NCI-H2081 treated with DMSO at 0.1 percent for 48 hours (cell line): ENCODE data around the gene CAP2.
"Not testable (repeated sequence)": the region's sequence is repeated elsewhere in the genome, so short reads cannot be mapped to it uniquely, and the experiment has no call there.

Experiments used
- DNase-seq: peaks from one replicate; lab custom pipeline; 2025; lab: John Stamatoyannopoulos, UW

The CAP2 gene

GRCh38 chr6:17583811-17584210, 190.4 kb downstream of the CAP2 start:
- no peak for DNase-seq

- peak; percentile 65 for DNase-seq
Observed at GRCh38 chr6:17584241-17584803, 190.9 kb downstream of the CAP2 start.

DNA sequence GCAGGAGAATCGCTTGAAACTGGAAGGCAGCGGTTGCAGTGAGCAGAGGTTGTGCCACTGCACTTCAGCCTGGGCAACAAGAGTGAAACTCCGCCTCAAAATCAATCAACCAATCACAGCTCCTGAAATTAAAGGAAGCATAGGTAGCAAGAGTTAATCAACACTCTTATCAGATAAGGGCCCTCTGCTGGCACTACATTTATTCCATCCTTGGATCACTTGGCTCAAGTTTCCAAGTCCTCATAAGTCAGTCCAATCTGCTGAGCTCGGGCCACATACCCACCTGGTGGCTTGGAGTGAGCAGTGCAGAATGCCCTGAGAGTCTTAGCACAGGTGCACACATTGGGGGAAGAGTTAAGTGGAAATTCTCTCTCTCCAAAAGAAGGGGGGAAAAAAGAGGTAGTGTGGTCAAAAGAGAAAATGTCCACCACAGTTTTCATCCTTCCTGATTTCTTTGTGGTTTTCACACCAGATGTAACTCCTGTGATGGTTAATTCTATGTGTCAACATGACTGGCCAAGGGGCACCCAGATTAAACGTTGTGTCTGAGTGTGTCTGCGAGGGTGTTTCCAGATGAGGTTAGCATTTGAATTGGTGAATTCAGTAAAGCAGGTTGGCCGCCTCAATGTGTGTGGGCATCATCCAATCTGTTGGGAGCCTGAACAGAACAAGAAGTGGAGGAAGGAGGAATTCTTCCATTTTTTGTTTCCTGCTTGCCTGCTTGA, 192.5 kb downstream of the CAP2 start:
- no peak for DNase-seq

DNA sequence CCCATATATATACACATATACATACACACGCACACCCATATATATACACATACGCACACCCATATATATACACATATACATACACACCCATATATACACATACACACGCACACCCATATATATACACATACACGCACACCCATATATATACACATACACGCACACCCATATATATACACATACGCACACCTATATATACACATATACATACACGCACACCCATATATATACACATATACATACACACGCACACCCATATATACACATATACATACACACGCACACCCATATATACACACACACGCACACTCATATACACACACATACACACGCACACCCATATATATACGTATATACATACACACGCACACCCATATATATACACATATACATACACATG, 193.2 kb downstream of the CAP2 start:
- not testable (repeated sequence) for DNase-seq

DNA sequence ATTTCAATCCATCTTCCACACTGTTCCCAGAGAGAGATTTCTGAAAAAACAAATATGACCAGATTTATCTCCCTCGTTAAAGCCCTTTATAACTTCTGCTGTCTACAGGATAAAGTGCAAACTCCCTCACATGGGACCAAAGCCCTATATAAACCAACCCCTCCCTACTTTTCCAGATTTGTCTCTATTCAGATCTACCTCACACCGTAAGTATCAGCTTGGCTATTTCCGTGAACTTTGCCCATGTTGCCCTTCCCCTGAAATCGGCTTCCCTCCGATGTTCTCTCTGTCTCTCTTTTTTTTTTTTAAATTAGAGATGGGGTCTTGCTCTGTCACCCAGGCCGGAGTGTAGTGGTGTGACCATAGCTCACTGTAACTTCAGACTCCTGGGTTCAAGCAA, 194.6 kb downstream of the CAP2 start:
- DNase-seq, result no peak

DNA sequence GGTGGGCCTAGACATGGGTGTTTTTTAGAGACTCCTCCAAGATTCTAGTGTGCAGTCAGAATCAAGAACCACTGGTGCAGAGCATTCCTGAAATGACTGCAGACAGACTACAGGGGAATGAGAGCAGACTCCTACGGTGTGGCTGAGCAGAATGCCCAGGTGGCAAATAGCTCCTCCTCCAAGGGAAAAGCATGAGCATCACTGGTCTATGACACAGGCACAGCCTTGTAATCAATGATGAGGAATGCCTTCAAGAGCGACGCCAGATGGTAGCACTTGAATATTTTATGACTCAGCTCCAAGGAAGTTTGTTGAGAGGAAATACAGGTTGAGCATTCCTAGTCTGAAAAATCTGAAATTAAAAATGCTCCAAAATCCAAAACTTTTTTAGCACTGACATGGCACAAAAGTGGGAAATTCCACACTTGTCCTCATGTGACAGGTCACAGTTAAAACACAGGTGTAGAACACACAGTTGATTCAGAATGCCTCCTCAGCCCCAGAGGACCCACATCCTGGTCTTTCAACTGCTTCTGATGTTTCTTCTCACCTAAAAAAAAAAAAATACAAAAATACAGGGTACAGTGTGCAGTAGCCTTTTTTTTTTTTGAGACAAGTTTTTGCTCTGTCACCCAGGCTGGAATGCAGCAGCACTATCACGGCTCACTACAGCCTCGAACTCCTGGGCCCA, 196.2 kb downstream of the CAP2 start:
- no peak for DNase-seq

DNA sequence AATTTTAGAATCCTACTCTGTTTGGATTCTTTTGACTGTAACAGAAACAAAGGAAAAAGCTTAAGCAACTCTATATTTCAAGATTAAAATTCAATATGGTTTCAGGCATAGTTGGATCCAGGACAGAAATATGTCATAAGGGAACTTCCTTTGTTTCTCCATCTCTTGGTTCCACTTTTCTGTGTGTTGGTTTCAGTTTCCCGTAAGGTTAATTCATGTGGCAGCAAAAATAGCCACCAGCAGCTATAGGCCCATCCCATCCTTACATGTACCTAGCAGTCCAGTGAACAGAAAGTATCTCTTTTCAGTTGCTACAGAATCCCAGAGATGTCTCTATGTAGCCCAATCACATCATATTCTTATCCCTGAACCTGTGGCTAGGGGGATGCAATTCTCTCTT, 197.9 kb downstream of the CAP2 start:
- no peak for DNase-seq

- DNase-seq, result no peak
Observed at GRCh38 chr6:17593246-17593645, 199.9 kb downstream of the CAP2 start.

- no peak for DNase-seq
Observed at GRCh38 chr6:17596085-17596484, 202.7 kb downstream of the CAP2 start.

GRCh38 chr6:17599877-17600526, 206.6 kb downstream of the CAP2 start, which contains the start of gene FAM8A1:
TSS of gene FAM8A1 (plus strand) at chr6:17600302. CDS start at chr6:17600410, 108 bp downstream.
- peak; percentile 62 for DNase-seq

DNA sequence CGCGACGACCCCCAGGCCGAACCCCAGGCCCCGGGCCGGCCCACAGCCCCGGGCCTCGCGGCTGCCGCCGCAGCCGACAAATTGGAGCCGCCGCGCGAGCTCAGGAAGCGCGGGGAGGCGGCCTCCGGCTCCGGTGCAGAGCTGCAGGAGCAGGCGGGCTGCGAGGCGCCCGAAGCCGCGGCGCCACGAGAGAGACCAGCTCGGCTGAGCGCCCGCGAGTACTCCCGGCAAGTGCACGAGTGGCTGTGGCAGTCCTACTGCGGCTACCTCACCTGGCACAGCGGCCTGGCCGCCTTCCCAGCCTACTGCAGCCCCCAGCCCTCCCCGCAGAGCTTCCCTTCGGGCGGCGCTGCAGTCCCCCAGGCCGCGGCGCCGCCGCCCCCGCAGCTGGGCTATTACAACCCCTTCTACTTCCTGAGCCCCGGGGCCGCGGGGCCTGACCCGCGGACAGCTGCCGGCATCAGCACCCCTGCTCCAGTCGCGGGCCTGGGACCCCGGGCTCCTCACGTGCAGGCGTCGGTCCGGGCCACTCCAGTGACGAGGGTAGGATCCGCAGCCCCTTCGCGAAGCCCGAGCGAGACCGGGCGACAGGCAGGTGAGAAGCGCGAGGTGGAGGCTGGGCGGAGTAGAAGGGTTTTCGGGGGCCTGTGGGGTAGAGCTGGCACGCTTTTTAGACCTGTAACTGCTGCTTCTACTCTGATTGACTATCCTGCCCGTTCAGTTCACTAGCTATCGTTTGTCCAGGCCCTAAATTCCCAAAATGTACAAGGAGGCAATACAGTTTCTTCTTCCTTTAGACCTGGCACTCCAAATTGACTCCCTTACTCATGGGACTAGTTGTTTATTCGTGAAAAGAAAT, 207.4 kb downstream of the CAP2 start:
- no peak for DNase-seq

- no peak for DNase-seq
Observed at GRCh38 chr6:17601386-17601703, 207.9 kb downstream of the CAP2 start.

DNA sequence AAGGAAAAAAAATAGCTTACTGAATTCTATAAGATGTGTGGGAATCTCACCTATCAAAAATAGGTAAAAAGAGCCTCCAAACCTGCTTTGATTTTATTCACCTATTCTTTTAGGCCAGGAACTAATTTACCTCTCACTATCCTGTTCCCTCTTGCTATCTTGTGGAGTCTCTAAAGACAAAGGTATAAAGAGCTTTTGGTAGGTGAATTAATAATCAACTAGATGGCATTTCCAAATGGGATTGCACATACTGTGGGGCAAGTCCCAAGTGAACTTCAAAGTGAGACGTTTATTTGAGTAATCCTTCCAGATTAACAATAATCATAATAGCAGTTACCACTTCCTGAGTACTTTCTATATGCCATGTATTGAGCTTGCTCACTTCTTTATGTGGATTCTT, 209.5 kb downstream of the CAP2 start:
- no peak for DNase-seq

GRCh38 chr6:17606606-17607005, 213.2 kb downstream of the CAP2 start:
- DNase-seq, result no peak
